Hepatocyte (in vitro differentiated cells): Measurements from ENCODE around the gene ABR. TPM values are rescaled to one million over a fixed set of nuclear protein-coding genes. Genes with fewer than 3 reads are reported as not detected.

Experiments
- DNase-seq: peaks from one replicate; pipeline ENCODE4 v3.0.0-alpha.2; 2016; ENCODE audit warnings: low spot score
- H2AFZ ChIP-seq: fragments of 200-600 bp; sonication (generic); 2 replicates; pipeline ENCODE4 v1.6.0; 2016; ENCODE audit warnings: antibody characterized with exemption, mild to moderate bottlenecking
- H3K27ac ChIP-seq: fragments of 200-600 bp; sonication (generic); 2 replicates; pipeline ENCODE4 v1.5.1; 2016; ENCODE audit warnings: mild to moderate bottlenecking
- H3K27me3 ChIP-seq: fragments of 200-600 bp; sonication (generic); 2 replicates; pipeline ENCODE4 v1.6.1; 2016
- H3K36me3 ChIP-seq: fragments of 200-600 bp; sonication (generic); replicated peaks from 2 replicates; pipeline ENCODE4 v1.5.1; 2016; ENCODE audit warnings: low read depth; ENCODE audit not compliant: insufficient read depth
- H3K4me1 ChIP-seq: fragments of 200-600 bp; sonication (generic); 2 replicates; pipeline ENCODE4 v1.5.1; 2016; ENCODE audit warnings: mild to moderate bottlenecking, moderate library complexity; ENCODE audit not compliant: insufficient read depth
- H3K4me2 ChIP-seq: fragments of 200-600 bp; sonication (generic); 2 replicates; pipeline ENCODE4 v1.6.0; 2016
- H3K4me3 ChIP-seq: fragments of 200-600 bp; sonication (generic); 2 replicates; pipeline ENCODE4 v1.5.1; 2016; ENCODE audit warnings: mild to moderate bottlenecking
- H3K79me2 ChIP-seq: fragments of 200-600 bp; sonication (generic); 2 replicates; pipeline ENCODE4 v1.6.0; 2017; ENCODE audit warnings: mild to moderate bottlenecking
- H3K9me2 ChIP-seq: fragments of 200-600 bp; sonication (generic); replicated peaks from 2 replicates; pipeline ENCODE4 v1.6.0; 2017; ENCODE audit warnings: mild to moderate bottlenecking; ENCODE audit not compliant: insufficient read depth
- H3K9me3 ChIP-seq: fragments of 200-600 bp; sonication (generic); 2 replicates; pipeline ENCODE4 v1.5.1; 2016; ENCODE audit warnings: low read depth, mild to moderate bottlenecking
- H4K20me1 ChIP-seq: fragments of 200-600 bp; sonication (generic); 2 replicates; pipeline ENCODE4 v1.6.0; 2016; ENCODE audit warnings: mild to moderate bottlenecking; ENCODE audit not compliant: insufficient read depth, poor library complexity, severe bottlenecking
- EZH2 ChIP-seq: fragments of 200-600 bp; sonication (generic); IDR thresholded peaks from 2 replicates; pipeline ENCODE4 v1.6.1; 2016; ENCODE audit warnings: antibody characterized with exemption, mild to moderate bottlenecking, borderline replicate concordance
- EZH2phosphoT487 ChIP-seq: fragments of 200-600 bp; sonication (generic); IDR thresholded peaks from one replicate; pipeline ENCODE4 v1.6.1; 2018; ENCODE audit warnings: antibody characterized with exemption, mild to moderate bottlenecking, low read depth, moderate library complexity; ENCODE audit not compliant: unreplicated experiment, severe bottlenecking
- WGBS: methylation state at CpG from one replicate; pipeline ENCODE4 v1.1.6; 2016; ENCODE audit warnings: low lambda C conversion rate; ENCODE audit errors: missing lambda C conversion rate; 5-methylcytosine and 5-hydroxymethylcytosine counted together
- polyA plus RNA-seq: library from polyadenylated mRNA; unstranded; fragments of >200 nt; fragmentation: Nextera tagmentation; extraction: Ambion mirVana; gene quantifications from 2 replicates; pipeline ENCODE4 v1.2.1, GENCODE V29; 2016
- total RNA-seq: library from RNA; depleted of rRNA; stranded (reverse); fragments of >200 nt; gene quantifications from 2 replicates; pipeline ENCODE4 v1.2.3, GENCODE V29; 2014
- TF ChIP-seq, protein P1 (sequence below): fragments of 200-600 bp; sonication (generic); IDR thresholded peaks from 2 replicates; pipeline ENCODE4 v1.5.1; 2016; ENCODE audit warnings: antibody characterized with exemption, mild to moderate bottlenecking; ENCODE audit not compliant: poor library complexity

The ABR gene
- total and polyA plus RNA-seq, 2 experiments from 2014 or later, result 26.8 to 51.5 TPM

- WGBS, result 91% methylated on average over 28 of the region's 28 CpGs
- Histone ChIP-seq H3K9me2 (no peaks in the 10 kb centered on the region), H3K4me3 (no peak overlapping the region), H3K79me2 (peaks cover 7% of the 10 kb centered on the region), H3K27ac (no peak overlapping the region), H3K27me3 (no peaks in the 10 kb centered on the region), H3K9me3 (no peaks in the 10 kb centered on the region), H3K4me2 (no peak overlapping the region), H3K4me1 (peaks cover 9% of the 10 kb centered on the region), H3K36me3 (no peaks in the 10 kb centered on the region), H2AFZ (no peak overlapping the region), H4K20me1 (no peaks in the 10 kb centered on the region)
- no peak for DNase-seq
- TF ChIP-seq EZH2 (no peak), EZH2phosphoT487 (no peak)
- TF ChIP-seq, protein P1, sequence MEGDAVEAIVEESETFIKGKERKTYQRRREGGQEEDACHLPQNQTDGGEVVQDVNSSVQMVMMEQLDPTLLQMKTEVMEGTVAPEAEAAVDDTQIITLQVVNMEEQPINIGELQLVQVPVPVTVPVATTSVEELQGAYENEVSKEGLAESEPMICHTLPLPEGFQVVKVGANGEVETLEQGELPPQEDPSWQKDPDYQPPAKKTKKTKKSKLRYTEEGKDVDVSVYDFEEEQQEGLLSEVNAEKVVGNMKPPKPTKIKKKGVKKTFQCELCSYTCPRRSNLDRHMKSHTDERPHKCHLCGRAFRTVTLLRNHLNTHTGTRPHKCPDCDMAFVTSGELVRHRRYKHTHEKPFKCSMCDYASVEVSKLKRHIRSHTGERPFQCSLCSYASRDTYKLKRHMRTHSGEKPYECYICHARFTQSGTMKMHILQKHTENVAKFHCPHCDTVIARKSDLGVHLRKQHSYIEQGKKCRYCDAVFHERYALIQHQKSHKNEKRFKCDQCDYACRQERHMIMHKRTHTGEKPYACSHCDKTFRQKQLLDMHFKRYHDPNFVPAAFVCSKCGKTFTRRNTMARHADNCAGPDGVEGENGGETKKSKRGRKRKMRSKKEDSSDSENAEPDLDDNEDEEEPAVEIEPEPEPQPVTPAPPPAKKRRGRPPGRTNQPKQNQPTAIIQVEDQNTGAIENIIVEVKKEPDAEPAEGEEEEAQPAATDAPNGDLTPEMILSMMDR, result no peak
Observed at GRCh38 chr17:1173432-1174262, 6.1 kb downstream of the ABR start.

- Histone ChIP-seq H3K36me3 (no peaks in the 10 kb centered on the region), H3K9me2 (no peaks in the 10 kb centered on the region), H3K4me1 (peaks cover 2% of the 10 kb centered on the region), H3K79me2 (peaks cover 2% of the 10 kb centered on the region), H2AFZ (no peak overlapping the region), H3K9me3 (no peaks in the 10 kb centered on the region), H3K27ac (no peak overlapping the region), H3K4me3 (no peak overlapping the region), H3K27me3 (no peaks in the 10 kb centered on the region), H4K20me1 (no peaks in the 10 kb centered on the region), H3K4me2 (no peak overlapping the region)
- TF ChIP-seq, protein P1, result no peak
- TF ChIP-seq EZH2phosphoT487, result no peak
- TF ChIP-seq EZH2, result no peak
- DNase-seq, result no peak
- WGBS, result 89% methylated on average over 11 of the region's 11 CpGs
Observed at GRCh38 chr17:1171953-1172352, 7.8 kb downstream of the ABR start.

DNA sequence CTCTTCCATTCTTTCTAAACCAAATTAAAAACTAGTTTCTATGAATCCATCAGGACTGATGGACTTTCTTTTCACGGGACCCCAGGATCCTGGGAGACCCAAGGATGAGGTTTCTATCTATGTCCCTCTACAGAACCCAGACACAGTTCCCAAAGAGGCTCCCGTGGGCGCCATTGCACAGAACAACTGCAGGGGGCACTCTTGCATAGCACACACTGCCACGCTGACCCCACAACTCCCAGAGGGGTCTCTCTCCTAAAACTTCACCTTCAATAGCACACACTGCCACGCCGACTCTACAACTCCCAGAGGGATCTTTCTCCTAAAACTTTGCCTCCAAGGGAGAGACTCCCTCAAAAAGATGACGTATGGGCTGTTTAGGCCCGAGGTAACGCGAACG, 9.0 kb downstream of the ABR start:
- H4K20me1 ChIP-seq, result no peaks in the 10 kb centered on the region
- WGBS, result 93% methylated on average over 11 of the region's 11 CpGs
- peaks cover 2% of the 10 kb centered on the region for H3K79me2 ChIP-seq
- no peak overlapping the region for H3K27ac ChIP-seq
- TF ChIP-seq, protein P1, result peak; percentile 9
- no peak for TF ChIP-seq EZH2
- no peak for TF ChIP-seq EZH2phosphoT487
- H3K27me3 ChIP-seq, result no peaks in the 10 kb centered on the region
- no peaks in the 10 kb centered on the region for H3K9me2 ChIP-seq
- H3K4me3 ChIP-seq, result no peak overlapping the region
- no peak for DNase-seq
- H2AFZ ChIP-seq, result no peak overlapping the region
- no peaks in the 10 kb centered on the region for H3K4me1 ChIP-seq
- no peaks in the 10 kb centered on the region for H3K9me3 ChIP-seq
- no peaks in the 10 kb centered on the region for H3K36me3 ChIP-seq
- H3K4me2 ChIP-seq, result no peak overlapping the region
